GM23338 (cell line): ENCODE measurements around the gene USP24. TPM values are rescaled to one million over a fixed set of nuclear protein-coding genes. Genes with fewer than 3 reads are reported as not detected.

Source experiments
- ATAC-seq: fragments of 200-7000 bp; cut with Tn5 transposase; 3 replicates; pipeline ENCODE4 v1.9.1; 2020
- DNase-seq: peaks from one replicate; pipeline ENCODE4 v3.0.0-alpha.2; 2015; ENCODE audit warnings: low spot score
- H2AFZ ChIP-seq: fragments of 200-600 bp; sonication (generic); 2 replicates; pipeline ENCODE4 v1.8.0; 2016; ENCODE audit warnings: antibody characterized with exemption, mild to moderate bottlenecking, moderate library complexity
- H3F3A ChIP-seq: fragments of 200-600 bp; sonication (generic); replicated peaks from 2 replicates; pipeline ENCODE4 v1.8.0; 2017; ENCODE audit warnings: antibody characterized with exemption, mixed run types, low read depth
- H3K27ac ChIP-seq: fragments of 200-600 bp; sonication (generic); 2 replicates; pipeline ENCODE4 v1.6.1; 2016; ENCODE audit warnings: low read depth
- H3K27me3 ChIP-seq: fragments of 200-600 bp; sonication (generic); 2 replicates; pipeline ENCODE4 v1.8.0; 2016; ENCODE audit warnings: mild to moderate bottlenecking, mixed run types, moderate library complexity; ENCODE audit not compliant: insufficient read depth
- H3K36me3 ChIP-seq: fragments of 200-600 bp; sonication (generic); 2 replicates; pipeline ENCODE4 v1.8.0; 2016; ENCODE audit warnings: mild to moderate bottlenecking; ENCODE audit not compliant: insufficient read depth
- H3K4me1 ChIP-seq: fragments of 200-600 bp; sonication (generic); 2 replicates; pipeline ENCODE4 v1.8.0; 2016; ENCODE audit warnings: mild to moderate bottlenecking, moderate library complexity; ENCODE audit not compliant: insufficient read depth
- H3K4me2 ChIP-seq: fragments of 200-600 bp; sonication (generic); 2 replicates; pipeline ENCODE4 v1.7.1; 2017; ENCODE audit warnings: mixed run types
- H3K4me3 ChIP-seq: fragments of 200-600 bp; sonication (generic); 2 replicates; pipeline ENCODE4 v1.6.1; 2016; ENCODE audit warnings: mixed run types
- H3K79me2 ChIP-seq: fragments of 200-600 bp; sonication (generic); replicated peaks from 2 replicates; pipeline ENCODE4 v1.8.0; 2017; ENCODE audit warnings: mild to moderate bottlenecking; ENCODE audit not compliant: insufficient read depth
- H3K9me2 ChIP-seq: fragments of 200-600 bp; sonication (generic); 2 replicates; pipeline ENCODE4 v1.8.0; 2017; ENCODE audit not compliant: insufficient read depth
- H4K20me1 ChIP-seq: fragments of 200-600 bp; sonication (generic); replicated peaks from 2 replicates; pipeline ENCODE4 v1.8.0; 2017; ENCODE audit warnings: mild to moderate bottlenecking; ENCODE audit not compliant: insufficient read depth
- H3K27ac Mint-ChIP-seq: 2 replicates; pipeline ENCODE4 v1.8.0; 2020; ENCODE audit warnings: inconsistent platforms, mild to moderate bottlenecking, moderate library complexity, mixed read lengths
- H3K27me3 Mint-ChIP-seq: 3 replicates; pipeline ENCODE4 v1.8.0; 2022; ENCODE audit warnings: low read depth, mild to moderate bottlenecking, moderate library complexity, mixed read lengths, inconsistent platforms; ENCODE audit not compliant: insufficient read depth, poor library complexity
- H3K36me3 Mint-ChIP-seq: 3 replicates; pipeline ENCODE4 v1.8.0; 2021; ENCODE audit warnings: low read depth, mild to moderate bottlenecking, inconsistent platforms, moderate library complexity, mixed read lengths
- H3K4me1 Mint-ChIP-seq: 3 replicates; pipeline ENCODE4 v1.8.0; 2020; ENCODE audit warnings: mild to moderate bottlenecking, inconsistent platforms, mixed read lengths
- H3K4me3 Mint-ChIP-seq: 3 replicates; pipeline ENCODE4 v1.8.0; 2021; ENCODE audit warnings: moderate library complexity, mild to moderate bottlenecking, inconsistent platforms, mixed read lengths
- H3K9me3 Mint-ChIP-seq: 3 replicates; pipeline ENCODE4 v1.8.0; 2020; ENCODE audit warnings: moderate library complexity, mild to moderate bottlenecking, inconsistent platforms, mixed read lengths
- CREB1 ChIP-seq: fragments of 250-450 bp; sonication (Bioruptor Pico); IDR thresholded peaks from 2 replicates; pipeline ENCODE4 v1.5.0; 2020; ENCODE audit warnings: low read depth, mild to moderate bottlenecking, moderate library complexity
- EZH2 ChIP-seq: fragments of 200-600 bp; sonication (generic); IDR thresholded peaks from one replicate; pipeline ENCODE4 v1.8.0; 2017; ENCODE audit warnings: antibody characterized with exemption, mild to moderate bottlenecking, low read depth; ENCODE audit not compliant: unreplicated experiment
- EZH2phosphoT487 ChIP-seq: fragments of 200-600 bp; sonication (generic); IDR thresholded peaks from one replicate; pipeline ENCODE4 v1.8.1; 2018; ENCODE audit warnings: antibody characterized with exemption; ENCODE audit not compliant: unreplicated experiment
- JUNB ChIP-seq: IDR thresholded peaks from one replicate; pipeline ENCODE4 v1.6.1; 2016; ENCODE audit warnings: antibody characterized with exemption; ENCODE audit not compliant: unreplicated experiment
- NANOG ChIP-seq: IDR thresholded peaks from 2 replicates; pipeline ENCODE4 v1.6.1; 2016; ENCODE audit warnings: antibody characterized with exemption, borderline replicate concordance
- POLR2AphosphoS5 ChIP-seq: IDR thresholded peaks from 2 replicates; pipeline ENCODE4 v1.6.1; 2016; ENCODE audit warnings: antibody characterized with exemption, low read depth
- STAT1 ChIP-seq: IDR thresholded peaks from one replicate; pipeline ENCODE4 v1.6.1; 2016; ENCODE audit warnings: antibody characterized with exemption; ENCODE audit not compliant: unreplicated experiment
- ZNF114 ChIP-seq: fragments of 250-450 bp; sonication (Bioruptor Pico); IDR thresholded peaks from 2 replicates; pipeline ENCODE4 v1.5.0; 2020; ENCODE audit warnings: mild to moderate bottlenecking, moderate library complexity
- ZNF331 ChIP-seq: fragments of 250-450 bp; sonication (Bioruptor Pico); IDR thresholded peaks from 2 replicates; pipeline ENCODE4 v1.5.0; 2020; ENCODE audit warnings: low read depth, mild to moderate bottlenecking, moderate library complexity
- polyA plus RNA-seq: library from polyadenylated mRNA; unstranded; fragments of >200 nt; fragmentation: Nextera tagmentation; extraction: Ambion mirVana; gene quantifications from 2 replicates; pipeline ENCODE4 v1.2.1, GENCODE V29; 2016
- total RNA-seq: library from RNA; depleted of rRNA; stranded (reverse); fragments of >200 nt; shearing (Covaris generic); gene quantifications from 2 replicates; pipeline ENCODE4 v1.2.3, GENCODE V29; 2014
- TF ChIP-seq, protein P1 (sequence below): IDR thresholded peaks from 2 replicates; pipeline ENCODE4 v1.6.1; 2016; ENCODE audit warnings: antibody characterized with exemption
- TF ChIP-seq, protein P2 (sequence below), 2 experiments: fragments of 200-600 bp in 1 of 2; sonication (generic) in 1 of 2; conservative IDR thresholded peaks; 2 replicates each; pipeline versions ENCODE4 v1.5.1 to v1.6.1; 2016 to 2017; ENCODE audit warnings: antibody characterized with exemption in 2 of 2, low read depth in 2 of 2, mild to moderate bottlenecking in 2 of 2, moderate library complexity in 1 of 2
- TF ChIP-seq, protein P3 (sequence below): IDR thresholded peaks from one replicate; pipeline ENCODE4 v1.6.1; 2018; ENCODE audit warnings: antibody characterized with exemption; ENCODE audit not compliant: unreplicated experiment
- TF ChIP-seq, protein P4 (sequence below): fragments of 250-450 bp; sonication (Bioruptor Pico); IDR thresholded peaks from 2 replicates; pipeline ENCODE4 v1.5.0; 2020; ENCODE audit warnings: mild to moderate bottlenecking, moderate library complexity

Gene USP24
- total and polyA plus RNA-seq, 2 experiments from 2014 or later = 12.1 to 32.6 TPM

DNA sequence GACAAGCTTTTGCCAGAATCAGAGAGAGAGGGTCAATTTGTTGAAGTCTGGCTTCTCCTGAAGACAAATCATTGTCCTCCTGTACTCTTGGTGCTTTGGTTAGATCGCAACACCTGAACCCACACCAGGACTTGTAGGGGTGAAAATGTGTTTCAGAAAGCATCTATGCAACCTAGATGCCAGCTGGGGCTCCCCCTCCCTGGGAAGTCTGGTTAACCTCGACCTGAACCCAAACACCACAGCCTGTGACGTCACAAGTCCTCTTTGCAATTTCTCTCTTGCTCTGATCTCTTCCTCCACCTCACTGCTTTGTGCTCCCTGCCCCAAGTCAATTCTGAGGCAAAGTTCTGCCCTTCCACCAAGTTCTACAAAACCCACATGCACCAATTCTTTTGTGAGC is 42.8 kb upstream of the USP24 start:
- H3K79me2 ChIP-seq = no peaks in the 10 kb centered on the region
- H3K27ac ChIP-seq = no peak overlapping the region
- no peak overlapping the region for H2AFZ ChIP-seq
- TF ChIP-seq CREB1 (no peak), ZNF114 (no peak), EZH2 (no peak), POLR2AphosphoS5 (no peak), JUNB (no peak), NANOG (no peak), ZNF331 (CRISPR knock-in tag) (no peak), EZH2phosphoT487 (no peak), STAT1 (no peak)
- TF ChIP-seq, protein P1, sequence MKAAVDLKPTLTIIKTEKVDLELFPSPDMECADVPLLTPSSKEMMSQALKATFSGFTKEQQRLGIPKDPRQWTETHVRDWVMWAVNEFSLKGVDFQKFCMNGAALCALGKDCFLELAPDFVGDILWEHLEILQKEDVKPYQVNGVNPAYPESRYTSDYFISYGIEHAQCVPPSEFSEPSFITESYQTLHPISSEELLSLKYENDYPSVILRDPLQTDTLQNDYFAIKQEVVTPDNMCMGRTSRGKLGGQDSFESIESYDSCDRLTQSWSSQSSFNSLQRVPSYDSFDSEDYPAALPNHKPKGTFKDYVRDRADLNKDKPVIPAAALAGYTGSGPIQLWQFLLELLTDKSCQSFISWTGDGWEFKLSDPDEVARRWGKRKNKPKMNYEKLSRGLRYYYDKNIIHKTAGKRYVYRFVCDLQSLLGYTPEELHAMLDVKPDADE = no peak
- TF ChIP-seq, protein P2, sequence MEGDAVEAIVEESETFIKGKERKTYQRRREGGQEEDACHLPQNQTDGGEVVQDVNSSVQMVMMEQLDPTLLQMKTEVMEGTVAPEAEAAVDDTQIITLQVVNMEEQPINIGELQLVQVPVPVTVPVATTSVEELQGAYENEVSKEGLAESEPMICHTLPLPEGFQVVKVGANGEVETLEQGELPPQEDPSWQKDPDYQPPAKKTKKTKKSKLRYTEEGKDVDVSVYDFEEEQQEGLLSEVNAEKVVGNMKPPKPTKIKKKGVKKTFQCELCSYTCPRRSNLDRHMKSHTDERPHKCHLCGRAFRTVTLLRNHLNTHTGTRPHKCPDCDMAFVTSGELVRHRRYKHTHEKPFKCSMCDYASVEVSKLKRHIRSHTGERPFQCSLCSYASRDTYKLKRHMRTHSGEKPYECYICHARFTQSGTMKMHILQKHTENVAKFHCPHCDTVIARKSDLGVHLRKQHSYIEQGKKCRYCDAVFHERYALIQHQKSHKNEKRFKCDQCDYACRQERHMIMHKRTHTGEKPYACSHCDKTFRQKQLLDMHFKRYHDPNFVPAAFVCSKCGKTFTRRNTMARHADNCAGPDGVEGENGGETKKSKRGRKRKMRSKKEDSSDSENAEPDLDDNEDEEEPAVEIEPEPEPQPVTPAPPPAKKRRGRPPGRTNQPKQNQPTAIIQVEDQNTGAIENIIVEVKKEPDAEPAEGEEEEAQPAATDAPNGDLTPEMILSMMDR (conservative IDR thresholded peaks at IDR 0.05; ENCODE audit: low read depth in 2 of 2) = no peak
- TF ChIP-seq, protein P3, sequence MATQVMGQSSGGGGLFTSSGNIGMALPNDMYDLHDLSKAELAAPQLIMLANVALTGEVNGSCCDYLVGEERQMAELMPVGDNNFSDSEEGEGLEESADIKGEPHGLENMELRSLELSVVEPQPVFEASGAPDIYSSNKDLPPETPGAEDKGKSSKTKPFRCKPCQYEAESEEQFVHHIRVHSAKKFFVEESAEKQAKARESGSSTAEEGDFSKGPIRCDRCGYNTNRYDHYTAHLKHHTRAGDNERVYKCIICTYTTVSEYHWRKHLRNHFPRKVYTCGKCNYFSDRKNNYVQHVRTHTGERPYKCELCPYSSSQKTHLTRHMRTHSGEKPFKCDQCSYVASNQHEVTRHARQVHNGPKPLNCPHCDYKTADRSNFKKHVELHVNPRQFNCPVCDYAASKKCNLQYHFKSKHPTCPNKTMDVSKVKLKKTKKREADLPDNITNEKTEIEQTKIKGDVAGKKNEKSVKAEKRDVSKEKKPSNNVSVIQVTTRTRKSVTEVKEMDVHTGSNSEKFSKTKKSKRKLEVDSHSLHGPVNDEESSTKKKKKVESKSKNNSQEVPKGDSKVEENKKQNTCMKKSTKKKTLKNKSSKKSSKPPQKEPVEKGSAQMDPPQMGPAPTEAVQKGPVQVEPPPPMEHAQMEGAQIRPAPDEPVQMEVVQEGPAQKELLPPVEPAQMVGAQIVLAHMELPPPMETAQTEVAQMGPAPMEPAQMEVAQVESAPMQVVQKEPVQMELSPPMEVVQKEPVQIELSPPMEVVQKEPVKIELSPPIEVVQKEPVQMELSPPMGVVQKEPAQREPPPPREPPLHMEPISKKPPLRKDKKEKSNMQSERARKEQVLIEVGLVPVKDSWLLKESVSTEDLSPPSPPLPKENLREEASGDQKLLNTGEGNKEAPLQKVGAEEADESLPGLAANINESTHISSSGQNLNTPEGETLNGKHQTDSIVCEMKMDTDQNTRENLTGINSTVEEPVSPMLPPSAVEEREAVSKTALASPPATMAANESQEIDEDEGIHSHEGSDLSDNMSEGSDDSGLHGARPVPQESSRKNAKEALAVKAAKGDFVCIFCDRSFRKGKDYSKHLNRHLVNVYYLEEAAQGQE = no peak
- TF ChIP-seq, protein P4, sequence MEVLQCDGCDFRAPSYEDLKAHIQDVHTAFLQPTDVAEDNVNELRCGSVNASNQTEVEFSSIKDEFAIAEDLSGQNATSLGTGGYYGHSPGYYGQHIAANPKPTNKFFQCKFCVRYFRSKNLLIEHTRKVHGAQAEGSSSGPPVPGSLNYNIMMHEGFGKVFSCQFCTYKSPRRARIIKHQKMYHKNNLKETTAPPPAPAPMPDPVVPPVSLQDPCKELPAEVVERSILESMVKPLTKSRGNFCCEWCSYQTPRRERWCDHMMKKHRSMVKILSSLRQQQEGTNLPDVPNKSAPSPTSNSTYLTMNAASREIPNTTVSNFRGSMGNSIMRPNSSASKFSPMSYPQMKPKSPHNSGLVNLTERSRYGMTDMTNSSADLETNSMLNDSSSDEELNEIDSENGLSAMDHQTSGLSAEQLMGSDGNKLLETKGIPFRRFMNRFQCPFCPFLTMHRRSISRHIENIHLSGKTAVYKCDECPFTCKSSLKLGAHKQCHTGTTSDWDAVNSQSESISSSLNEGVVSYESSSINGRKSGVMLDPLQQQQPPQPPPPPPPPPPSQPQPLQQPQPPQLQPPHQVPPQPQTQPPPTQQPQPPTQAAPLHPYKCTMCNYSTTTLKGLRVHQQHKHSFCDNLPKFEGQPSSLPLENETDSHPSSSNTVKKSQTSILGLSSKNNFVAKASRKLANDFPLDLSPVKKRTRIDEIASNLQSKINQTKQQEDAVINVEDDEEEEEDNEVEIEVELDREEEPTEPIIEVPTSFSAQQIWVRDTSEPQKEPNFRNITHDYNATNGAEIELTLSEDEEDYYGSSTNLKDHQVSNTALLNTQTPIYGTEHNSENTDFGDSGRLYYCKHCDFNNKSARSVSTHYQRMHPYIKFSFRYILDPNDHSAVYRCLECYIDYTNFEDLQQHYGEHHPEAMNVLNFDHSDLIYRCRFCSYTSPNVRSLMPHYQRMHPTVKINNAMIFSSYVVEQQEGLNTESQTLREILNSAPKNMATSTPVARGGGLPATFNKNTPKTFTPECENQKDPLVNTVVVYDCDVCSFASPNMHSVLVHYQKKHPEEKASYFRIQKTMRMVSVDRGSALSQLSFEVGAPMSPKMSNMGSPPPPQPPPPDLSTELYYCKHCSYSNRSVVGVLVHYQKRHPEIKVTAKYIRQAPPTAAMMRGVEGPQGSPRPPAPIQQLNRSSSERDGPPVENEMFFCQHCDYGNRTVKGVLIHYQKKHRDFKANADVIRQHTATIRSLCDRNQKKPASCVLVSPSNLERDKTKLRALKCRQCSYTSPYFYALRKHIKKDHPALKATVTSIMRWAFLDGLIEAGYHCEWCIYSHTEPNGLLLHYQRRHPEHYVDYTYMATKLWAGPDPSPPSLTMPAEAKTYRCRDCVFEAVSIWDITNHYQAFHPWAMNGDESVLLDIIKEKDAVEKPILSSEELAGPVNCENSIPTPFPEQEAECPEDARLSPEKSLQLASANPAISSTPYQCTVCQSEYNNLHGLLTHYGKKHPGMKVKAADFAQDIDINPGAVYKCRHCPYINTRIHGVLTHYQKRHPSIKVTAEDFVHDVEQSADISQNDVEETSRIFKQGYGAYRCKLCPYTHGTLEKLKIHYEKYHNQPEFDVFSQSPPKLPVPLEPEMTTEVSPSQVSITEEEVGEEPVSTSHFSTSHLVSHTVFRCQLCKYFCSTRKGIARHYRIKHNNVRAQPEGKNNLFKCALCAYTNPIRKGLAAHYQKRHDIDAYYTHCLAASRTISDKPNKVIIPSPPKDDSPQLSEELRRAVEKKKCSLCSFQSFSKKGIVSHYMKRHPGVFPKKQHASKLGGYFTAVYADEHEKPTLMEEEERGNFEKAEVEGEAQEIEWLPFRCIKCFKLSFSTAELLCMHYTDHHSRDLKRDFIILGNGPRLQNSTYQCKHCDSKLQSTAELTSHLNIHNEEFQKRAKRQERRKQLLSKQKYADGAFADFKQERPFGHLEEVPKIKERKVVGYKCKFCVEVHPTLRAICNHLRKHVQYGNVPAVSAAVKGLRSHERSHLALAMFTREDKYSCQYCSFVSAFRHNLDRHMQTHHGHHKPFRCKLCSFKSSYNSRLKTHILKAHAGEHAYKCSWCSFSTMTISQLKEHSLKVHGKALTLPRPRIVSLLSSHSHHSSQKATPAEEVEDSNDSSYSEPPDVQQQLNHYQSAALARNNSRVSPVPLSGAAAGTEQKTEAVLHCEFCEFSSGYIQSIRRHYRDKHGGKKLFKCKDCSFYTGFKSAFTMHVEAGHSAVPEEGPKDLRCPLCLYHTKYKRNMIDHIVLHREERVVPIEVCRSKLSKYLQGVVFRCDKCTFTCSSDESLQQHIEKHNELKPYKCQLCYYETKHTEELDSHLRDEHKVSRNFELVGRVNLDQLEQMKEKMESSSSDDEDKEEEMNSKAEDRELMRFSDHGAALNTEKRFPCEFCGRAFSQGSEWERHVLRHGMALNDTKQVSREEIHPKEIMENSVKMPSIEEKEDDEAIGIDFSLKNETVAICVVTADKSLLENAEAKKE (CRISPR knock-in tag) = no peak
- Mint-ChIP-seq H3K27me3 (peaks cover 6% of the 10 kb centered on the region), H3K36me3 (no peaks in the 10 kb centered on the region), H3K9me3 (no peaks in the 10 kb centered on the region), H3K4me1 (0 out of 3 replicates have a peak, but pooled peaks cover 2% of the 10 kb centered on the region), H3K4me3 (no peak overlapping the region), H3K27ac (no peak overlapping the region)
- H3K27me3 ChIP-seq = no peaks in the 10 kb centered on the region
- H3K4me3 ChIP-seq = no peak overlapping the region
- no peak for ATAC-seq
- no peak for DNase-seq
- no peaks in the 10 kb centered on the region for H3F3A ChIP-seq
- H3K9me2 ChIP-seq = no peaks in the 10 kb centered on the region
- no peaks in the 10 kb centered on the region for H4K20me1 ChIP-seq
- H3K36me3 ChIP-seq = no peaks in the 10 kb centered on the region
- no peaks in the 10 kb centered on the region for H3K4me1 ChIP-seq
- H3K4me2 ChIP-seq = no peak overlapping the region
